Measurements from ENCODE around the gene PIM2. TPM values are rescaled to one million over a fixed set of nuclear protein-coding genes. Genes with fewer than 3 reads are reported as not detected.

The PIM2 gene
- total and polyA plus RNA-seq, 2 of the 13 experiments (the other 11 are each of a cell fraction or from before 2014, with no cell fraction given), result 14.4 to 15.8 TPM

DNA sequence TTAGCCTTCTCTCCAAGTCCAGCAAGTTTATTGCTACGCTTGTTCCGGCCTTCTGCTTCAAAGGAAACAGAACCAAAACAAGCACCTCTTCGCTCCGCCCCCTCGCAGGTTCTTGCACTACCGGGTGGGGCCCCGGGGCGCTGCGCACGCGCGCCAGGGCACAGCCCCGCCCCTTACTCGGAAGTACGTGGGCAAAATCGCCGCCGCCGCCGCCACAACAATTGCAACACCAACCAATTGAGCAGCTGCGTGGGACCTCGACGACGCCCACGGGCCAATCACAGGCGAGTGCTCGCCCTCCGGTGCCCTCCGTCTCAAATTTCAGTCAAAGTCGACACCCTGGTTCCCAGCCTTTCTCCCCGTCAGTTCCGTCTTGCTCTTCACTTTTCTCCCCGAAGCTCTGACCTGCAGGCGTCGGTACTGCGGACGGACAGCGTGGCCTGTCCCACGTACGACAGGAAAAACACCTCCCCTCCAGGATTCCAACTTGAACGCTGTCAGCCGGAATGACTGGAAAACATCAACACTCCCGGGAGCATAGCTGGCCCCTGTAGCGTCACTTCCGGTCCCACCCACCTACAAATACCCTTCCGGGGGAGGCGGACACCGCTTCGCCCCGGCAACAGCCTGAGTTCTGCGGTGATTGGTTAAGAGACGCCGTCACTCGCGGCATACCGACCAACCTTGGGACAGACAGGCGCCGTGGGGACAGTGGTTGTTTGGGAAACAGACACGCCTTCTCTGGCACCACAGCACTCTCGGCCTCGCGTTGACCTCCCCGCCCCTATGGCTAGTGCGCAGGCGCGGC is 39.2 kb upstream of the PIM2 start (continued):
- TF ChIP-seq SKIL (CRISPR knock-in tag; IDR thresholded peaks at IDR 0.05; ENCODE audit: borderline replicate concordance) (no peak), ZZZ3 (CRISPR knock-in tag; IDR thresholded peaks at IDR 0.05; ENCODE audit: borderline replicate concordance) (no peak), ZNF326 (CRISPR knock-in tag; IDR thresholded peaks at IDR 0.05; ENCODE audit: borderline replicate concordance) (no peak), ZNF274 (CRISPR knock-in tag; IDR thresholded peaks at IDR 0.05) (no peak), ZSCAN21 (CRISPR knock-in tag; IDR thresholded peaks at IDR 0.05; ENCODE audit: borderline replicate concordance) (no peak), RBFOX2 (IDR thresholded peaks at IDR 0.05; ENCODE audit: low read depth, low read length) (peak; percentile 67), ZBTB37 (CRISPR knock-in tag; IDR thresholded peaks at IDR 0.05) (no peak), CEBPZ (IDR thresholded peaks at IDR 0.05; ENCODE audit: low read length) (no peak), HNF4G (IDR thresholded peaks at IDR 0.05; ENCODE audit: borderline replicate concordance, low read depth, low read length) (no peak), HNF4G (CRISPR knock-in tag; IDR thresholded peaks at IDR 0.05; ENCODE audit: borderline replicate concordance, low read depth) (no peak), DDIT3 (CRISPR knock-in tag; IDR thresholded peaks at IDR 0.05) (no peak), THAP11 (CRISPR knock-in tag; IDR thresholded peaks at IDR 0.05) (peak; percentile 80), IRF2 (CRISPR knock-in tag; IDR thresholded peaks at IDR 0.05) (peak; percentile 50; the same call in 1 of the 2 replicates)
- TF ChIP-seq, protein P1, sequence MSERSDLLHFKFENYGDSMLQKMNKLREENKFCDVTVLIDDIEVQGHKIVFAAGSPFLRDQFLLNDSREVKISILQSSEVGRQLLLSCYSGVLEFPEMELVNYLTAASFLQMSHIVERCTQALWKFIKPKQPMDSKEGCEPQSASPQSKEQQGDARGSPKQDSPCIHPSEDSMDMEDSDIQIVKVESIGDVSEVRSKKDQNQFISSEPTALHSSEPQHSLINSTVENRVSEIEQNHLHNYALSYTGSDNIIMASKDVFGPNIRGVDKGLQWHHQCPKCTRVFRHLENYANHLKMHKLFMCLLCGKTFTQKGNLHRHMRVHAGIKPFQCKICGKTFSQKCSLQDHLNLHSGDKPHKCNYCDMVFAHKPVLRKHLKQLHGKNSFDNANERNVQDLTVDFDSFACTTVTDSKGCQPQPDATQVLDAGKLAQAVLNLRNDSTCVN (CRISPR knock-in tag; IDR thresholded peaks at IDR 0.05; ENCODE audit: borderline replicate concordance), result no peak
- TF ChIP-seq, protein P2, sequence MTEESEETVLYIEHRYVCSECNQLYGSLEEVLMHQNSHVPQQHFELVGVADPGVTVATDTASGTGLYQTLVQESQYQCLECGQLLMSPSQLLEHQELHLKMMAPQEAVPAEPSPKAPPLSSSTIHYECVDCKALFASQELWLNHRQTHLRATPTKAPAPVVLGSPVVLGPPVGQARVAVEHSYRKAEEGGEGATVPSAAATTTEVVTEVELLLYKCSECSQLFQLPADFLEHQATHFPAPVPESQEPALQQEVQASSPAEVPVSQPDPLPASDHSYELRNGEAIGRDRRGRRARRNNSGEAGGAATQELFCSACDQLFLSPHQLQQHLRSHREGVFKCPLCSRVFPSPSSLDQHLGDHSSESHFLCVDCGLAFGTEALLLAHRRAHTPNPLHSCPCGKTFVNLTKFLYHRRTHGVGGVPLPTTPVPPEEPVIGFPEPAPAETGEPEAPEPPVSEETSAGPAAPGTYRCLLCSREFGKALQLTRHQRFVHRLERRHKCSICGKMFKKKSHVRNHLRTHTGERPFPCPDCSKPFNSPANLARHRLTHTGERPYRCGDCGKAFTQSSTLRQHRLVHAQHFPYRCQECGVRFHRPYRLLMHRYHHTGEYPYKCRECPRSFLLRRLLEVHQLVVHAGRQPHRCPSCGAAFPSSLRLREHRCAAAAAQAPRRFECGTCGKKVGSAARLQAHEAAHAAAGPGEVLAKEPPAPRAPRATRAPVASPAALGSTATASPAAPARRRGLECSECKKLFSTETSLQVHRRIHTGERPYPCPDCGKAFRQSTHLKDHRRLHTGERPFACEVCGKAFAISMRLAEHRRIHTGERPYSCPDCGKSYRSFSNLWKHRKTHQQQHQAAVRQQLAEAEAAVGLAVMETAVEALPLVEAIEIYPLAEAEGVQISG (CRISPR knock-in tag; IDR thresholded peaks at IDR 0.05), result no peak; the same call in 1 of the 2 replicates
- TF ChIP-seq, protein P3, sequence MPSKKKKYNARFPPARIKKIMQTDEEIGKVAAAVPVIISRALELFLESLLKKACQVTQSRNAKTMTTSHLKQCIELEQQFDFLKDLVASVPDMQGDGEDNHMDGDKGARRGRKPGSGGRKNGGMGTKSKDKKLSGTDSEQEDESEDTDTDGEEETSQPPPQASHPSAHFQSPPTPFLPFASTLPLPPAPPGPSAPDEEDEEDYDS (CRISPR knock-in tag; IDR thresholded peaks at IDR 0.05), result peak; percentile 56

All from HepG2 (cell line).